Measurements from ENCODE around the gene GRAMD2B.

GRAMD2B gene

GRCh38 chr5:126508251-126508961 is 85.2 kb downstream of the GRAMD2B start:
- no peak overlapping the region for H3K4me3 ChIP-seq (ENCODE audit: low read depth, low read length)
- TF ChIP-seq CTCF (IDR thresholded peaks at IDR 0.05; ENCODE audit: borderline replicate concordance, insufficient read depth, low read depth, low read length): no peak

GRCh38 chr5:126508962-126509279 is 85.7 kb downstream of the GRAMD2B start:
- TF ChIP-seq CTCF (IDR thresholded peaks at IDR 0.05; ENCODE audit: borderline replicate concordance, insufficient read depth, low read depth, low read length): no peak
- H3K4me3 ChIP-seq (ENCODE audit: low read depth, low read length): no peak overlapping the region

- no peak for TF ChIP-seq CTCF (IDR thresholded peaks at IDR 0.05; ENCODE audit: borderline replicate concordance, insufficient read depth, low read depth, low read length)
- H3K4me3 ChIP-seq (ENCODE audit: low read depth, low read length): no peak overlapping the region
Measured at GRCh38 chr5:126509339-126509738, 86.1 kb downstream of the GRAMD2B start.

- no peak overlapping the region for H3K4me3 ChIP-seq (ENCODE audit: low read depth, low read length)
- no peak for TF ChIP-seq CTCF (IDR thresholded peaks at IDR 0.05; ENCODE audit: borderline replicate concordance, insufficient read depth, low read depth, low read length)
Measured at GRCh38 chr5:126511961-126512360, 88.8 kb downstream of the GRAMD2B start.

GRCh38 chr5:126512451-126512850 is 89.2 kb downstream of the GRAMD2B start:
- no peak overlapping the region for H3K4me3 ChIP-seq (ENCODE audit: low read depth, low read length)
- no peak for TF ChIP-seq CTCF (IDR thresholded peaks at IDR 0.05; ENCODE audit: borderline replicate concordance, insufficient read depth, low read depth, low read length)

- H3K4me3 ChIP-seq (ENCODE audit: low read depth, low read length): no peak overlapping the region
- no peak for TF ChIP-seq CTCF (IDR thresholded peaks at IDR 0.05; ENCODE audit: borderline replicate concordance, insufficient read depth, low read depth, low read length)
Measured at GRCh38 chr5:126513302-126513701, 90.1 kb downstream of the GRAMD2B start.

- TF ChIP-seq CTCF (IDR thresholded peaks at IDR 0.05; ENCODE audit: borderline replicate concordance, insufficient read depth, low read depth, low read length): no peak
- H3K4me3 ChIP-seq (ENCODE audit: low read depth, low read length): no peak overlapping the region
Measured at GRCh38 chr5:126513703-126514102, 90.5 kb downstream of the GRAMD2B start.

Data from GM12875 (cell line).